VCaP (cell line): ENCODE measurements around the gene CCDC82.

Source experiments
- H3K27ac ChIP-seq: fragments of 450-650 bp; 2 replicates; pipeline ENCODE4 v1.5.1; 2017
- TF ChIP-seq, protein P1 (sequence below): fragments of 450-650 bp; conservative IDR thresholded peaks from 2 replicates; pipeline ENCODE4 v1.5.1; 2017; ENCODE audit warnings: mild to moderate bottlenecking, moderate library complexity

Gene CCDC82

DNA sequence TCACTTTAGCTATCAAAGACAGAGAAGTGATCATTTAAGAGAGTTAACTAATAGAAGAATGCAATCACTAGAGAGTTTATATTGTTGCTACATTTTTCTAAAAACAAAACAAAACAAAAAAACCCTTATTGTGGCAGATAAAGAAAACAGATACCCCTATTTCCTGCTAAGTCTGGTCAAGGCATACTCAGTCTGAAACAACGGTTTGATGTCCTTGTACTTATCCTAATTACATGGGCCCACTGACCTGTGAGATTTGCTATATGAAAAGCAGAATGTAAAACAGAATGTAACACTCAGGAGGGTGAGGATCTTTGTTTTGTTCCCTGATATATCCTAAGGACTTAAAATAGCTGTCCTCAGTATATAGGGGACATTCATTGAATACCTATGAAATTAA, 71.3 kb downstream of the CCDC82 start:
- TF ChIP-seq, protein P1, sequence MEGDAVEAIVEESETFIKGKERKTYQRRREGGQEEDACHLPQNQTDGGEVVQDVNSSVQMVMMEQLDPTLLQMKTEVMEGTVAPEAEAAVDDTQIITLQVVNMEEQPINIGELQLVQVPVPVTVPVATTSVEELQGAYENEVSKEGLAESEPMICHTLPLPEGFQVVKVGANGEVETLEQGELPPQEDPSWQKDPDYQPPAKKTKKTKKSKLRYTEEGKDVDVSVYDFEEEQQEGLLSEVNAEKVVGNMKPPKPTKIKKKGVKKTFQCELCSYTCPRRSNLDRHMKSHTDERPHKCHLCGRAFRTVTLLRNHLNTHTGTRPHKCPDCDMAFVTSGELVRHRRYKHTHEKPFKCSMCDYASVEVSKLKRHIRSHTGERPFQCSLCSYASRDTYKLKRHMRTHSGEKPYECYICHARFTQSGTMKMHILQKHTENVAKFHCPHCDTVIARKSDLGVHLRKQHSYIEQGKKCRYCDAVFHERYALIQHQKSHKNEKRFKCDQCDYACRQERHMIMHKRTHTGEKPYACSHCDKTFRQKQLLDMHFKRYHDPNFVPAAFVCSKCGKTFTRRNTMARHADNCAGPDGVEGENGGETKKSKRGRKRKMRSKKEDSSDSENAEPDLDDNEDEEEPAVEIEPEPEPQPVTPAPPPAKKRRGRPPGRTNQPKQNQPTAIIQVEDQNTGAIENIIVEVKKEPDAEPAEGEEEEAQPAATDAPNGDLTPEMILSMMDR, result no peak
- peak overlapping the region; percentile 68 for H3K27ac ChIP-seq

DNA sequence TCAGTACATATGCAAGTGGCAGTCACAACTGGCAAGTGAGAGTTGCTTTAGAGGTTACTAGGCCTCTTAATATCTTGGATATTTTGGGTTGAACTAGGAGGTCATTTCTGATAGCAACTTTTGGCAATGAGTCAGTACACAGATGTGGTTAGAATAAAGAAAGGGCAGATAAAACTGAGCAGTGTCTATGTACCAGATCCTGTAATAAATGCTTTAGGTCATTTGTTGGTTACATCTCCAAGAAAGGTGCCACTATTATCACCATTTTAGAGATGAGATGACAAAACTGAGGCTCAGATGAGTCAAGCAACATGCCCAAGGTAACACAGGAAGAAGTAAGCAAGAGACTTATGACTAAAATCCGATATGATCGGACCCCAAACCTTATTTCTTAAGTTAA, 71.7 kb downstream of the CCDC82 start:
- H3K27ac ChIP-seq, result peak overlapping the region; percentile 68
- TF ChIP-seq, protein P1, result no peak

DNA sequence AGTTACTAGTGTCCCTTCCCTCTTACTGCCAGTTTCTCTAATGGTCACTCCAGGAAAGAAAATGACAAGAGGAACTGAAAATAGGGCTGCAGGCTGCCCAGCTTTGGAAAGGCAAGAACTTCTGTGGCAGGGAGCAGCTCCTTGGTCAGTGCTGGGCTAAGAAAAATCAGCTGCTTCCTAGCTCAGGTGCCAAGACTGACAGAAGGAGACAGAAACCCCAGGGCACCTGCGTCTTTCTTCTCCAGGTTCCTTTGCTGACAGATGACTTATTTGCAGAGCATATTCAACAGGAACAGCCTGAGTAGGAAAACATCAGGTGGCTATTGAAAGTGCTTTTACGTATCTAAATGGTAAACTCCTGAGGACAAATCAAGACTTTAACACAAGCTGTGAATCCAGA, 72.1 kb downstream of the CCDC82 start:
- peak overlapping the region; percentile 68 for H3K27ac ChIP-seq
- TF ChIP-seq, protein P1, result no peak

DNA sequence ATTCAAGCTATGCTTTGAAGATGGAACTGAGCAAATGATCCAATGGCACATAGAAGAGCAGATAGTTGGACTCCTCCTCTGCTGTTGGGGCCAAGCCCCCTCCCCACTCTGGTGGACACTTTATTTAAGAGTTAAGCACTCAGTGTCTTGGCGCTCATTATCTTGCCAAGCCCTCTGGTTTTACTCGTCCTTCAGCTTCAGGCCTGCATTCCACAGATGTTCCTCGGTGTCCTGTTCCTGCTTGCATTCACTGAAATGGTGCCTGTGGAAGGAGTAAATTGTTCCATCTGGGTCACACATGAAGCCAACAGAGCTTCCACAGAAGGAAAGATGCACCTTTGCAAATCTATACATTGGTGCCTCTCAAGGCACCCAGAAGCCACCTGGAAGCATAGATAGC, 72.8 kb downstream of the CCDC82 start:
- peak overlapping the region; percentile 68 for H3K27ac ChIP-seq
- TF ChIP-seq, protein P1, result no peak

DNA sequence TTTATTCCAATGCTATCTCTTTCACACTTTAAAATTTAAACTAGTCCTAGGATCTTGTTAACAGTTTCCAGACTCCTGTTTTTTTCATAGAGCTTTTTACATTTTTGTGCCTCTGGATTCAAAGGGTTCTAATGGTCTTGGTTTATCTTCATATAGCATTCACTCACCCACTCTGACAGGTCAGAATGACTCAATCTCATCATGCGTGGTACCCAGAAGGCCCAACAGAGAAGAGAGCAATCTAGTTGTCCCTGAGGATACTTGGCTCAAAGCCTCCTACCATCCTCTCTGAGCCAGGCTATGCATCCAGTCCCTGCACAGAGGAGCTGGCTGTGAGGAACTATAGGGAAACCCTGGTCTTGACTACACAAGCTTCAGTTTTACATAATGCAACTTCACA, 74.2 kb downstream of the CCDC82 start:
- no peak overlapping the region for H3K27ac ChIP-seq

DNA sequence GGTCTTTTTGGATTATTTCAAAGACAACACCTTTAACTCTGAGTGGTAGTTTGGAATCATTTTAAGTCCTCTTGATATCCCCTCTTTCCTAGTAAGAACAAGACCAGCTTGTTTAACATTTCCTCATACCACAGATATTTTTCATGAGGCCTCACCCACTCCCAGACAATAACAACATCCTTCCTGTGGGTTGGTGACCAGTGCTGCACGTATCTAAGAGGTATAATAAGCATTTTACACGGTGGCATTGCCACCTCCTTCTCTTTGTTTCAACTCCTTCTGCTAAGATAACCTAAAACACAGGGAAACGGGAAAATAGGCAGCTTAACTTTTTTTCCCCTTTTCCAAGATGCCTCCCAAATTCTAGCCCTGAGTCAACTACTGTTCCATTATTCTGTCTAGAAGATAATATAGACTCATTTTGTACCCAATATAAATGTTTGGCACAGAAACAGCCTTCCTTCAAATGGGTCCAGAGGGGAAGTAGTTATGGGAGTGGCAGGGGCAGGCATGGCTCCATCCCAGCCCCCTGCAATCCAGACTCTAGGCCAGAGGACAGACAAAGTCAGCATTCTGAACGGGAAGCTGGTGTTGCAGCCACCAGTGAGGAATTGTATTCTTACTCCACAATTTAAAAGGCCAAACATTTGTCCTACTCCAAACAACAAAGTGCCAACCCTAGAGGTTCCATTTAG, 75.2 kb downstream of the CCDC82 start:
- TF ChIP-seq, protein P1, result no peak
- H3K27ac ChIP-seq, result no peak overlapping the region

More for the DNA sequence above, 74.2 kb downstream of the CCDC82 start:
- TF ChIP-seq, protein P1, result no peak

DNA sequence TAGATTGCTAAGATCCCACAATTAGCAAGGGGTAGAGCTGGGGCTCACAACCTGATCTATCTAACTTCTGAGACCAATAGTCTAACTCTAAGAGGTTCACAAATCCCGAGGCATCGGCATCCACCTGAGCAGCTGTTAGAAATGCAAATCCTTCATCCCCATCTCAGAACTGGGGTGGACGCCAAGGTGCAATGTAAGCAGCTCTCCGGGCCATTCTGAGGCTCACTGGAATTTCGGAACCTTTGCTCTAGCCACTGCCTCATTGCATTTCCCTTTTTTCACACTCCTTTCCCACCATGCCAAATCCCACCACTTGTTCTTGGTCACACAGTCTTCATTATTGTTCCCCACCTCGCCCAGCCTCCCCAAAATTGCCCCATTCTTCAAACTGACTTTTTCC, 76.5 kb downstream of the CCDC82 start:
- TF ChIP-seq, protein P1, result no peak
- no peak overlapping the region; the same call in 1 of the 2 replicates for H3K27ac ChIP-seq
